Ramos (cell line): ENCODE data around the gene NTF3.

Source experiments
- in situ Hi-C: fragments of 300-500 bp; cut with MboI; formaldehyde crosslinking; loops from one replicate; pipeline ENCODE4 v1.14.3; 2022; ENCODE audit warnings: low sequenced_read_pairs; ENCODE audit not compliant: unreplicated experiment

The NTF3 gene

GRCh38 chr12:5432011-5432400 lies at the start of gene NTF3:
TSS of gene NTF3 (plus strand) at chr12:5432108. CDS start at chr12:5432325, 217 bp downstream.
- in situ Hi-C loops = loop anchor here (5.0 kb wide), 1 partner anchor 75 kb away; no protein-coding TSS in a partner anchor

- in situ Hi-C loops = no loop called here
Measured at GRCh38 chr12:5384015-5384414, 47.9 kb upstream of the NTF3 start.

GRCh38 chr12:5388581-5389535 lies 43.0 kb upstream of the NTF3 start:
- in situ Hi-C loops = no loop called here

- in situ Hi-C loops = no loop called here
Measured at GRCh38 chr12:5390174-5390799, 41.6 kb upstream of the NTF3 start.

- in situ Hi-C loops = no loop called here
Measured at GRCh38 chr12:5391653-5392052, 40.3 kb upstream of the NTF3 start.

GRCh38 chr12:5392961-5393360 lies 38.9 kb upstream of the NTF3 start:
- in situ Hi-C loops = no loop called here

GRCh38 chr12:5395443-5396271 lies 36.3 kb upstream of the NTF3 start:
- in situ Hi-C loops = no loop called here

- in situ Hi-C loops = no loop called here
Measured at GRCh38 chr12:5396541-5396940, 35.4 kb upstream of the NTF3 start.

- in situ Hi-C loops = no loop called here
Measured at GRCh38 chr12:5399266-5399665, 32.6 kb upstream of the NTF3 start.

- in situ Hi-C loops = no loop called here
Measured at GRCh38 chr12:5402009-5402935, 29.6 kb upstream of the NTF3 start.

GRCh38 chr12:5403411-5403810 lies 28.5 kb upstream of the NTF3 start:
- in situ Hi-C loops = no loop called here

GRCh38 chr12:5407034-5407856 lies 24.7 kb upstream of the NTF3 start:
- in situ Hi-C loops = no loop called here

- in situ Hi-C loops = no loop called here
Measured at GRCh38 chr12:5409619-5410018, 22.3 kb upstream of the NTF3 start.

GRCh38 chr12:5416571-5416970 lies 15.3 kb upstream of the NTF3 start:
- in situ Hi-C loops = no loop called here

GRCh38 chr12:5417500-5417899 lies 14.4 kb upstream of the NTF3 start:
- in situ Hi-C loops = no loop called here

- in situ Hi-C loops = loop anchor here (5.0 kb wide), 1 partner anchor 124 kb away; no protein-coding TSS in a partner anchor
Measured at GRCh38 chr12:5428332-5429221, 3.3 kb upstream of the NTF3 start.

- in situ Hi-C loops = loop anchor here (5.0 kb wide), 2 partner anchors 77 to 122 kb away; no protein-coding TSS in a partner anchor
Measured at GRCh38 chr12:5429741-5430557, 2.0 kb upstream of the NTF3 start.
